Bronchial epithelial cell (primary cell): ENCODE results near the gene KRTAP12-3. TPM values are rescaled to one million over a fixed set of nuclear protein-coding genes. Genes with fewer than 3 reads are reported as not detected.
"Not testable (repeated sequence)": the region's sequence is repeated elsewhere in the genome, so short reads cannot be mapped to it uniquely, and the experiment has no call there.

ENCODE experiments used
- DNase-seq: peaks from one replicate; pipeline ENCODE4 v3.0.0-alpha.2; 2010; ENCODE audit warnings: low read depth
- FAIRE-seq: peaks from 2 replicates; lab custom pipeline; 2011; peaks lifted over from hg19 to GRCh38; lab: Jason Lieb, UNC
- H3K27me3 ChIP-seq: 2 replicates; pipeline ENCODE4 v1.5.1; 2011; ENCODE audit warnings: low read length; ENCODE audit not compliant: control insufficient read depth, insufficient read depth
- H3K36me3 ChIP-seq: 2 replicates; pipeline ENCODE4 v1.5.1; 2011; ENCODE audit warnings: low read length; ENCODE audit not compliant: control insufficient read depth, insufficient read depth
- H3K4me3 ChIP-seq: 2 replicates; pipeline ENCODE4 v1.5.1; 2011; ENCODE audit warnings: mild to moderate bottlenecking, low read depth, low read length, control low read depth
- CTCF ChIP-seq: IDR thresholded peaks from 2 replicates; pipeline ENCODE4 v1.5.1; 2011; ENCODE audit warnings: mild to moderate bottlenecking, moderate library complexity, low read length, control low read depth, inconsistent platforms; ENCODE audit not compliant: insufficient read depth, severe bottlenecking
- total RNA-seq: library from RNA; depleted of rRNA; stranded (reverse); fragments of >200 nt; gene quantifications from 2 replicates; pipeline ENCODE4 v1.2.1, GENCODE V29; 2014

Gene KRTAP12-3
- total RNA-seq, 1 donor from 2014 or later: not detected

GRCh38 chr21:44691686-44692085, 34.0 kb downstream of the KRTAP12-3 start:
- TF ChIP-seq CTCF: no peak
- FAIRE-seq (no peak), DNase-seq (no peak)
- no peaks in the 10 kb centered on the region for H3K36me3 ChIP-seq
- no peak overlapping the region for H3K4me3 ChIP-seq
- H3K27me3 ChIP-seq: no peaks in the 10 kb centered on the region

GRCh38 chr21:44692798-44693512, 35.2 kb downstream of the KRTAP12-3 start:
- Histone ChIP-seq H3K27me3 (no peaks in the 10 kb centered on the region), H3K36me3 (no peaks in the 10 kb centered on the region), H3K4me3 (no peak overlapping the region)
- TF ChIP-seq CTCF: no peak
- DNase-seq: no peak
- FAIRE-seq: no peak

- no peak for FAIRE-seq
- DNase-seq: no peak
- Histone ChIP-seq H3K27me3 (no peaks in the 10 kb centered on the region), H3K36me3 (no peaks in the 10 kb centered on the region), H3K4me3 (no peak overlapping the region)
- TF ChIP-seq CTCF: no peak
Observed at GRCh38 chr21:44694776-44695175, 37.0 kb downstream of the KRTAP12-3 start.

- Histone ChIP-seq H3K4me3 (no peak overlapping the region), H3K27me3 (no peaks in the 10 kb centered on the region), H3K36me3 (no peaks in the 10 kb centered on the region)
- DNase-seq (no peak), FAIRE-seq (no peak)
- TF ChIP-seq CTCF: no peak
Observed at GRCh38 chr21:44695184-44695583, 37.5 kb downstream of the KRTAP12-3 start.

GRCh38 chr21:44695641-44696040, 37.9 kb downstream of the KRTAP12-3 start:
- no peaks in the 10 kb centered on the region for H3K36me3 ChIP-seq
- no peak overlapping the region for H3K4me3 ChIP-seq
- no peaks in the 10 kb centered on the region for H3K27me3 ChIP-seq
- DNase-seq: no peak
- TF ChIP-seq CTCF: no peak
- no peak for FAIRE-seq

- Histone ChIP-seq H3K27me3 (no peaks in the 10 kb centered on the region), H3K4me3 (no peak overlapping the region), H3K36me3 (no peaks in the 10 kb centered on the region)
- no peak for FAIRE-seq
- TF ChIP-seq CTCF: no peak
- DNase-seq: no peak
Observed at GRCh38 chr21:44696572-44696971, 38.8 kb downstream of the KRTAP12-3 start.

GRCh38 chr21:44697172-44697810, 39.6 kb downstream of the KRTAP12-3 start, which contains the start of gene KRTAP10-12:
KRTAP10-12 (plus strand) TSS chr21:44697172; CDS start chr21:44697202, 30 bp downstream.
- H3K4me3 ChIP-seq, H3K27me3 ChIP-seq, H3K36me3 ChIP-seq, FAIRE-seq, DNase-seq: not testable (repeated sequence)
